ENCODE data around the gene UFM1. TPM values are rescaled to one million over a fixed set of nuclear protein-coding genes. Genes with fewer than 3 reads are reported as not detected.

Gene UFM1
- total RNA-seq, 1 donor from 2014 or later, result 50.6 TPM

- Mint-ChIP-seq H3K36me3 (no peaks in the 10 kb centered on the region), H3K9me3 (no peaks in the 10 kb centered on the region), H3K27me3 (no peaks in the 10 kb centered on the region), H3K4me1 (ENCODE audit: unreplicated experiment) (no peaks in the 10 kb centered on the region), H3K4me3 (no peak overlapping the region), H3K27ac (no peak overlapping the region)
- DNase-seq (ENCODE audit: extremely low spot score, unreplicated experiment), result no peak
- no peak for TF ChIP-seq CTCF (conservative IDR thresholded peaks at IDR 0.05)
Measured at GRCh38 chr13:38316129-38316528, 33.5 kb upstream of the UFM1 start.

GRCh38 chr13:38321654-38322053 is 28.0 kb upstream of the UFM1 start:
- no peaks in the 10 kb centered on the region for H3K27me3 Mint-ChIP-seq
- H3K27ac Mint-ChIP-seq, result no peak overlapping the region
- H3K4me1 Mint-ChIP-seq (ENCODE audit: unreplicated experiment), result no peaks in the 10 kb centered on the region
- H3K4me3 Mint-ChIP-seq, result no peak overlapping the region
- no peak for DNase-seq (ENCODE audit: extremely low spot score, unreplicated experiment)
- no peaks in the 10 kb centered on the region for H3K9me3 Mint-ChIP-seq
- TF ChIP-seq CTCF (conservative IDR thresholded peaks at IDR 0.05), result no peak
- H3K36me3 Mint-ChIP-seq, result no peaks in the 10 kb centered on the region

- Mint-ChIP-seq H3K27me3 (no peaks in the 10 kb centered on the region), H3K4me1 (ENCODE audit: unreplicated experiment) (no peaks in the 10 kb centered on the region)
Measured at GRCh38 chr13:38325426-38325825, 24.2 kb upstream of the UFM1 start.

GRCh38 chr13:38328699-38329098 is 21.0 kb upstream of the UFM1 start:
- Mint-ChIP-seq H3K27me3 (no peaks in the 10 kb centered on the region), H3K4me1 (ENCODE audit: unreplicated experiment) (no peaks in the 10 kb centered on the region), H3K4me3 (no peak overlapping the region), H3K36me3 (no peaks in the 10 kb centered on the region), H3K9me3 (no peaks in the 10 kb centered on the region), H3K27ac (no peak overlapping the region)
- TF ChIP-seq CTCF (conservative IDR thresholded peaks at IDR 0.05), result no peak
- DNase-seq (ENCODE audit: extremely low spot score, unreplicated experiment), result no peak

More at GRCh38 chr13:38325426-38325825, 24.2 kb upstream of the UFM1 start:
- Mint-ChIP-seq H3K4me3 (no peak overlapping the region), H3K36me3 (no peaks in the 10 kb centered on the region), H3K27ac (no peak overlapping the region), H3K9me3 (no peaks in the 10 kb centered on the region)
- no peak for TF ChIP-seq CTCF (conservative IDR thresholded peaks at IDR 0.05)
- DNase-seq (ENCODE audit: extremely low spot score, unreplicated experiment), result no peak

- Mint-ChIP-seq H3K27me3 (no peaks in the 10 kb centered on the region), H3K9me3 (no peaks in the 10 kb centered on the region), H3K36me3 (no peaks in the 10 kb centered on the region), H3K4me1 (ENCODE audit: unreplicated experiment) (no peaks in the 10 kb centered on the region), H3K4me3 (no peak overlapping the region), H3K27ac (no peak overlapping the region)
- no peak for TF ChIP-seq CTCF (conservative IDR thresholded peaks at IDR 0.05)
- DNase-seq (ENCODE audit: extremely low spot score, unreplicated experiment), result no peak
Measured at GRCh38 chr13:38334845-38335244, 14.8 kb upstream of the UFM1 start.

- no peak for TF ChIP-seq CTCF (conservative IDR thresholded peaks at IDR 0.05)
- no peak for DNase-seq (ENCODE audit: extremely low spot score, unreplicated experiment)
- H3K36me3 Mint-ChIP-seq, result no peaks in the 10 kb centered on the region
- no peaks in the 10 kb centered on the region for H3K9me3 Mint-ChIP-seq
- no peaks in the 10 kb centered on the region for H3K4me1 Mint-ChIP-seq (ENCODE audit: unreplicated experiment)
- H3K27ac Mint-ChIP-seq, result no peak overlapping the region
- no peaks in the 10 kb centered on the region for H3K27me3 Mint-ChIP-seq
- H3K4me3 Mint-ChIP-seq, result no peak overlapping the region
Measured at GRCh38 chr13:38338089-38338488, 11.6 kb upstream of the UFM1 start.

All from type B pancreatic cell (in vitro differentiated cells).